Neural cell (in vitro differentiated cells): Measurements from ENCODE around the gene NUDT4. TPM values are rescaled to one million over a fixed set of nuclear protein-coding genes. Genes with fewer than 3 reads are reported as not detected.

ENCODE experiments used
- H2AFZ ChIP-seq: fragments of 200-600, 300-800 bp; sonication (generic), shearing (Covaris generic); 2 replicates; pipeline ENCODE4 v1.6.0; 2014; ENCODE audit warnings: low read depth, mild to moderate bottlenecking, antibody characterized with exemption, low read length, moderate library complexity
- H3F3A ChIP-seq: fragments of 200-600 bp; shearing (Covaris generic); 2 replicates; pipeline ENCODE4 v1.6.1; 2016; ENCODE audit warnings: mild to moderate bottlenecking, moderate library complexity, mixed read lengths, antibody characterized with exemption, low read length; ENCODE audit not compliant: insufficient read depth, poor library complexity, severe bottlenecking
- H3K27ac ChIP-seq: fragments of 200-600, 300-800 bp; sonication (generic), shearing (Covaris generic); 2 replicates; pipeline ENCODE4 v1.5.1; 2014; ENCODE audit warnings: mild to moderate bottlenecking, low read length, moderate library complexity
- H3K27me3 ChIP-seq: fragments of 300-800, 200-600 bp; sonication (generic), shearing (Covaris generic); 2 replicates; pipeline ENCODE4 v1.6.0; 2014; ENCODE audit warnings: mild to moderate bottlenecking, low read depth, low read length, moderate library complexity; ENCODE audit not compliant: insufficient read depth
- H3K36me3 ChIP-seq: fragments of 300-800, 200-600 bp; sonication (generic), shearing (Covaris generic); 2 replicates; pipeline ENCODE4 v1.5.1; 2014; ENCODE audit warnings: mild to moderate bottlenecking, antibody characterized with exemption, low read length, moderate library complexity; ENCODE audit not compliant: insufficient read depth
- H3K4me2 ChIP-seq: fragments of 300-800, 200-600 bp; sonication (generic), shearing (Covaris generic); 2 replicates; pipeline ENCODE4 v1.6.0; 2014; ENCODE audit warnings: mild to moderate bottlenecking, low read length
- H3K4me3 ChIP-seq: fragments of 300-800, 200-600 bp; sonication (generic), shearing (Covaris generic); 2 replicates; pipeline ENCODE4 v1.5.1; 2014; ENCODE audit warnings: mild to moderate bottlenecking, low read length, moderate library complexity
- H3K79me2 ChIP-seq: fragments of 200-600 bp; shearing (Covaris generic); replicated peaks from 2 replicates; pipeline ENCODE4 v1.6.0; 2014; ENCODE audit warnings: mild to moderate bottlenecking, low read length, moderate library complexity; ENCODE audit not compliant: insufficient read depth
- H3K9ac ChIP-seq: fragments of 300-800, 200-600 bp; sonication (generic), shearing (Covaris generic); 2 replicates; pipeline ENCODE4 v1.6.1; 2016; ENCODE audit warnings: mild to moderate bottlenecking, low read length, mixed read lengths
- H3K9me2 ChIP-seq: fragments of 200-600 bp; shearing (Covaris generic); 2 replicates; pipeline ENCODE4 v1.6.1; 2016; ENCODE audit warnings: mild to moderate bottlenecking, low read length, mixed read lengths; ENCODE audit not compliant: insufficient read depth
- H3K9me3 ChIP-seq: fragments of 200-600, 300-800 bp; sonication (generic), shearing (Covaris generic); 2 replicates; pipeline ENCODE4 v1.6.1; 2016; ENCODE audit warnings: mild to moderate bottlenecking, mixed run types, low read length, moderate library complexity, mixed read lengths
- H4K20me1 ChIP-seq: fragments of 200-600 bp; shearing (Covaris generic); 2 replicates; pipeline ENCODE4 v1.6.1; 2016; ENCODE audit warnings: mild to moderate bottlenecking, mixed run types; ENCODE audit not compliant: insufficient read depth
- CTCF ChIP-seq: fragments of 450-650 bp; IDR thresholded peaks from 2 replicates; pipeline ENCODE4 v1.5.1; 2014; ENCODE audit warnings: antibody characterized with exemption, mild to moderate bottlenecking, moderate library complexity; ENCODE audit not compliant: poor library complexity, severe bottlenecking
- EP300 ChIP-seq: fragments of 450-650 bp; conservative IDR thresholded peaks from 2 replicates; pipeline ENCODE4 v1.6.1; 2014; ENCODE audit warnings: antibody characterized with exemption, mild to moderate bottlenecking, moderate library complexity; ENCODE audit not compliant: poor library complexity, severe bottlenecking
- EZH2 ChIP-seq: fragments of 200-600, 300-800 bp; shearing (Covaris generic), sonication (generic); IDR thresholded peaks from 2 replicates; pipeline ENCODE4 v1.6.1; 2014; ENCODE audit warnings: antibody characterized with exemption, low read length, borderline replicate concordance, mild to moderate bottlenecking; ENCODE audit not compliant: insufficient read depth, poor library complexity, severe bottlenecking
- MXI1 ChIP-seq: fragments of 450-650 bp; conservative IDR thresholded peaks from 2 replicates; pipeline ENCODE4 v1.6.1; 2014; ENCODE audit warnings: antibody characterized with exemption, mild to moderate bottlenecking; ENCODE audit not compliant: poor library complexity, severe bottlenecking
- POLR2AphosphoS5 ChIP-seq: IDR thresholded peaks from 2 replicates; pipeline ENCODE4 v1.6.1; 2012
- RAD21 ChIP-seq: fragments of 450-650 bp; conservative IDR thresholded peaks from 2 replicates; pipeline ENCODE4 v1.6.1; 2014; ENCODE audit warnings: antibody characterized with exemption, mild to moderate bottlenecking, moderate library complexity
- REST ChIP-seq: IDR thresholded peaks from 2 replicates; pipeline ENCODE4 v1.6.1; 2012; ENCODE audit warnings: borderline replicate concordance
- SMC3 ChIP-seq: fragments of 450-650 bp; conservative IDR thresholded peaks from 2 replicates; pipeline ENCODE4 v1.6.1; 2014; ENCODE audit warnings: antibody characterized with exemption, mild to moderate bottlenecking, moderate library complexity; ENCODE audit not compliant: poor library complexity
- TAF1 ChIP-seq: IDR thresholded peaks from 2 replicates; pipeline ENCODE4 v1.6.1; 2012; ENCODE audit warnings: low read depth
- polyA plus RNA-seq: library from polyadenylated mRNA; depleted of rRNA; stranded (reverse); fragments of >200 nt; gene quantifications from 2 replicates; pipeline ENCODE4 v1.2.3, GENCODE V29; 2014

The NUDT4 gene
- polyA plus RNA-seq, 1 donor from 2014 or later = 39.9 TPM

- no peaks in the 10 kb centered on the region for H3K9me3 ChIP-seq
- H3K79me2 ChIP-seq = peaks cover 72% of the 10 kb centered on the region
- no peak overlapping the region for H3K9ac ChIP-seq
- peaks cover 10% of the 10 kb centered on the region for H3F3A ChIP-seq
- no peaks in the 10 kb centered on the region for H3K36me3 ChIP-seq
- no peak overlapping the region for H2AFZ ChIP-seq
- peaks cover 12% of the 10 kb centered on the region for H4K20me1 ChIP-seq
- no peak overlapping the region for H3K27ac ChIP-seq
- no peaks in the 10 kb centered on the region for H3K27me3 ChIP-seq
- TF ChIP-seq REST = no peak
- TF ChIP-seq EP300 = no peak
- no peak for TF ChIP-seq POLR2AphosphoS5
- no peak for TF ChIP-seq SMC3
- no peak for TF ChIP-seq TAF1
- no peak for TF ChIP-seq CTCF
- no peak for TF ChIP-seq EZH2
- no peak for TF ChIP-seq MXI1
- TF ChIP-seq RAD21 = no peak
- H3K9me2 ChIP-seq = no peaks in the 10 kb centered on the region
- no peak overlapping the region for H3K4me2 ChIP-seq
- H3K4me3 ChIP-seq = peak overlapping the region; percentile 91
These were observed 60.7 kb downstream of the NUDT4 start for GRCh38 chr12:93438266-93439050.

GRCh38 chr12:93440043-93440835, 62.5 kb downstream of the NUDT4 start:
- H4K20me1 ChIP-seq = peaks cover 12% of the 10 kb centered on the region
- H3K36me3 ChIP-seq = no peaks in the 10 kb centered on the region
- no peaks in the 10 kb centered on the region for H3K9me3 ChIP-seq
- peaks cover 60% of the 10 kb centered on the region for H3K79me2 ChIP-seq
- peak overlapping the region; percentile 97 for H3K9ac ChIP-seq
- peaks cover 6% of the 10 kb centered on the region for H3F3A ChIP-seq
- peak overlapping the region; percentile 98 for H3K27ac ChIP-seq
- no peaks in the 10 kb centered on the region for H3K27me3 ChIP-seq
- TF ChIP-seq SMC3 (no peak), CTCF (no peak), EP300 (no peak), POLR2AphosphoS5 (no peak), TAF1 (no peak)
- peak overlapping the region; percentile 92 for H3K4me2 ChIP-seq
- no peak overlapping the region for H2AFZ ChIP-seq
- H3K9me2 ChIP-seq = no peaks in the 10 kb centered on the region
- peak overlapping the region; percentile 91 for H3K4me3 ChIP-seq
